ENCODE measurements around the gene SMIM10L1.

- TF ChIP-seq CTCF (IDR thresholded peaks at IDR 0.05) (no peak), POLR2A (IDR thresholded peaks at IDR 0.05) (no peak)
Measured at GRCh38 chr12:11144297-11144696, 26.7 kb upstream of the SMIM10L1 start.
